K562 (cell line): ENCODE results near the gene KRT80. TPM values are rescaled to one million over a fixed set of nuclear protein-coding genes. Genes with fewer than 3 reads are reported as not detected.

ENCODE experiments used
- ATAC-seq: fragments of 200-7000 bp; cut with Tn5 transposase; 3 replicates; pipeline ENCODE4 v1.9.1; 2020; ENCODE audit warnings: moderate library complexity
- BruUV-seq: library from RNA; stranded (reverse); fragments of 400-500 nt; replicated peaks from 2 replicates; lab custom pipeline; 2021; lab: Mats Ljungman, UMichigan
- CTCF ChIA-PET: fragments of 300-600 bp; formaldehyde crosslinking; extraction: SDS; loops from one replicate; lab custom pipeline; 2021; ENCODE audit warnings: low intra/inter-chr PET ratio; lab: Yijun Ruan, JAX
- POLR2A ChIA-PET: fragments of 300-600, 350-650 bp; sonication (Branson Sonifier 250); formaldehyde crosslinking; extraction: SDS; loops from one replicate; lab custom pipeline; 2021; ENCODE audit warnings: antibody characterized with exemption, inconsistent platforms; lab: Yijun Ruan, JAX
- DNase-seq, 4 experiments: peaks; one replicate each; pipeline versions ENCODE4 v3.0.0 to v3.0.0-alpha.2; 2011 to 2018; ENCODE audit warnings: low spot score in 3 of 4, mixed read lengths in 3 of 4; ENCODE audit errors: extremely low read depth in 1 of 4
- FAIRE-seq: peaks from 2 replicates; lab custom pipeline; 2011; peaks lifted over from hg19 to GRCh38; lab: Jason Lieb, UNC
- H2AFZ ChIP-seq: 2 replicates; pipeline ENCODE4 v1.6.0; 2011; ENCODE audit warnings: low read depth, low read length, control low read depth, inconsistent platforms
- H3K27ac ChIP-seq: fragments of 200-600 bp; 3 replicates; pipeline ENCODE4 v1.8.0; 2011; ENCODE audit warnings: low read depth, mild to moderate bottlenecking, control low read depth, inconsistent platforms, low read length, moderate library complexity, mixed read lengths; ENCODE audit errors: extremely low read depth
- H3K27me3 ChIP-seq, 2 experiments: fragments of 300-600 bp in 1 of 2; 2 replicates in 1 of 2; 3 replicates in 1 of 2; pipeline versions ENCODE4 v1.6.0 to v1.8.0; 2011; ENCODE audit warnings: inconsistent platforms in 2 of 2, low read length in 2 of 2, mild to moderate bottlenecking in 1 of 2, mixed read lengths in 1 of 2, moderate library complexity in 1 of 2; ENCODE audit not compliant: control insufficient read depth in 2 of 2, insufficient read depth in 2 of 2
- H3K36me3 ChIP-seq: fragments of 300-600 bp; 3 replicates; pipeline ENCODE4 v1.8.0; 2011; ENCODE audit warnings: mild to moderate bottlenecking, low read length, inconsistent platforms; ENCODE audit not compliant: control insufficient read depth, insufficient read depth
- H3K4me1 ChIP-seq, 2 experiments: fragments of 200-600 bp in 1 of 2; replicated peaks in 1 of 2; 2 replicates in 1 of 2; 3 replicates in 1 of 2; pipeline versions ENCODE4 v1.5.1 to v1.8.0; 2011; ENCODE audit warnings: inconsistent platforms in 2 of 2, low read length in 2 of 2, mild to moderate bottlenecking in 1 of 2, mixed read lengths in 1 of 2, moderate library complexity in 1 of 2; ENCODE audit not compliant: control insufficient read depth in 2 of 2, insufficient read depth in 2 of 2
- H3K4me2 ChIP-seq: 2 replicates; pipeline ENCODE4 v1.6.1; 2011; ENCODE audit warnings: low read length, control low read depth, inconsistent platforms, mixed read lengths; ENCODE audit not compliant: insufficient read depth
- H3K4me3 ChIP-seq: fragments of 200-600 bp; sonication (generic), shearing (Covaris generic); 2 replicates; pipeline ENCODE4 v1.5.1; 2016; ENCODE audit warnings: control low read depth, inconsistent platforms
- H3K79me2 ChIP-seq: fragments of 200-600 bp; 3 replicates; pipeline ENCODE4 v1.8.0; 2011; ENCODE audit warnings: low read length, inconsistent platforms; ENCODE audit not compliant: control insufficient read depth, insufficient read depth
- H3K9ac ChIP-seq, 2 experiments: 2 replicates each; pipeline versions ENCODE4 v1.6.0 to v1.6.1; 2011; ENCODE audit warnings: low read depth in 2 of 2, low read length in 2 of 2, control low read depth in 1 of 2, inconsistent platforms in 1 of 2, mild to moderate bottlenecking in 1 of 2, mixed read lengths in 1 of 2; ENCODE audit not compliant: insufficient read depth in 1 of 2
- H3K9me1 ChIP-seq: one replicate; pipeline ENCODE4 v1.6.0; 2011; ENCODE audit warnings: inconsistent platforms, mild to moderate bottlenecking, low read length, moderate library complexity; ENCODE audit not compliant: control insufficient read depth, insufficient read depth
- H3K9me3 ChIP-seq: replicated peaks from 2 replicates; pipeline ENCODE4 v1.5.1; 2011; ENCODE audit warnings: low read depth, low read length, inconsistent platforms; ENCODE audit not compliant: control insufficient read depth, insufficient read depth
- H4K20me1 ChIP-seq: replicated peaks from 2 replicates; pipeline ENCODE4 v1.6.1; 2011; ENCODE audit warnings: low read length, inconsistent platforms, mixed read lengths; ENCODE audit not compliant: control insufficient read depth, insufficient read depth
- ATF3 ChIP-seq, 2 experiments: fragments of 450-650 bp in 1 of 2; sonication (generic) in 1 of 2; formaldehyde crosslinking in 1 of 2; IDR thresholded peaks in 1 of 2; conservative IDR thresholded peaks in 1 of 2; 2 replicates each; pipeline versions ENCODE4 v1.6.1 to v1.8.1; 2016 to 2023; ENCODE audit warnings: mild to moderate bottlenecking in 2 of 2, moderate library complexity in 2 of 2, inconsistent platforms in 1 of 2, missing genetic modification reagents in 1 of 2
- CBFA2T2 ChIP-seq: fragments of 450-650 bp; conservative IDR thresholded peaks from 2 replicates; pipeline ENCODE4 v1.6.1; 2017; ENCODE audit warnings: mild to moderate bottlenecking
- CBFA2T3 ChIP-seq: fragments of 450-650 bp; IDR thresholded peaks from 2 replicates; pipeline ENCODE4 v1.6.1; 2017
- COPS2 ChIP-seq: fragments of 450-650 bp; conservative IDR thresholded peaks from 2 replicates; pipeline ENCODE4 v1.6.1; 2016; ENCODE audit warnings: mild to moderate bottlenecking, moderate library complexity
- CTBP1 ChIP-seq: fragments of 450-650 bp; IDR thresholded peaks from 2 replicates; pipeline ENCODE4 v1.6.1; 2016; ENCODE audit warnings: borderline replicate concordance
- FOSL1 ChIP-seq: fragments of 200-800 bp; sonication (Bioruptor generic); conservative IDR thresholded peaks from 2 replicates; pipeline ENCODE4 v1.6.1; 2016; ENCODE audit warnings: missing genetic modification characterization, missing compliant biosample characterization
- FOXM1 ChIP-seq, 2 experiments: fragments of 450-650 bp in 1 of 2; sonication (generic) in 1 of 2; formaldehyde crosslinking in 1 of 2; IDR thresholded peaks; 2 replicates each; pipeline versions ENCODE4 v1.6.1 to v1.9.0; 2017 to 2022; ENCODE audit warnings: low read depth in 2 of 2, mild to moderate bottlenecking in 2 of 2, missing genetic modification reagents in 1 of 2, moderate library complexity in 1 of 2
- JUND ChIP-seq, 2 experiments: IDR thresholded peaks; 2 replicates in 1 of 2; 3 replicates in 1 of 2; pipeline ENCODE4 v1.6.1; 2011; ENCODE audit warnings: borderline replicate concordance in 2 of 2, low read depth in 2 of 2, low read length in 2 of 2, improper control_type of control experiment in 1 of 2, missing biosample characterization in 1 of 2, missing genetic modification characterization in 1 of 2, missing genetic modification reagents in 1 of 2
- MITF ChIP-seq: IDR thresholded peaks from 2 replicates; pipeline ENCODE4 v1.6.1; 2014; ENCODE audit warnings: antibody characterized with exemption
- NELFE ChIP-seq: IDR thresholded peaks from 2 replicates; pipeline ENCODE4 v1.6.1; 2011; ENCODE audit warnings: mild to moderate bottlenecking; ENCODE audit not compliant: insufficient read depth, insufficient read length
- ZNF354B ChIP-seq: fragments of 250-450 bp; sonication (Bioruptor Pico); IDR thresholded peaks from 2 replicates; pipeline ENCODE4 v1.4.0; 2020
- WGBS: fragments of 100-300 bp; shearing (Covaris generic); methylation state at CpG from one replicate; pipeline ENCODE4 v1.1.6; 2016; ENCODE audit warnings: low coverage, mixed read lengths; ENCODE audit not compliant: insufficient coverage; ENCODE audit errors: missing lambda C conversion rate; 5-methylcytosine and 5-hydroxymethylcytosine counted together
- in situ Hi-C: fragments of 300-500 bp; cut with MboI; formaldehyde crosslinking; loops from 4 replicates; pipeline ENCODE4 v1.15.0; 2018; ENCODE audit warnings: inconsistent platforms, mixed read lengths
- intact Hi-C: fragments of 100-400 bp; cut with micrococcal nuclease; formaldehyde crosslinking; loops from 2 replicates; pipeline ENCODE4 v1.14.2; 2022
- polyA plus RNA-seq, 8 experiments: library from polyadenylated mRNA; depleted of rRNA in 4 of 8; stranded (reverse) in 5 of 8; unstranded in 3 of 8; fragments of >200 nt; fragmentation: Nextera tagmentation in 2 of 8; fragmentation: Illumina TruSeq in 1 of 8; extraction: Ambion mirVana in 2 of 8; extraction: Trizol in 1 of 8; gene quantifications; 2 replicates each; pipeline versions ENCODE4 v1.2.1 to v1.2.3, GENCODE V29; 2011 to 2014; ENCODE audit warnings: inconsistent platforms in 1 of 8, missing spikeins in 1 of 8
- total RNA-seq, 7 experiments: library from RNA; depleted of rRNA in 6 of 7; stranded (reverse); fragments of >200 nt in 6 of 7; fragmentation: Illumina TruSeq in 2 of 7; extraction: Trizol in 2 of 7; gene quantifications; 2 replicates each; pipeline versions ENCODE4 v1.2.1 to v1.2.3, GENCODE V29; 2011 to 2021; ENCODE audit warnings: low replicate concordance in 1 of 7

The KRT80 gene
- total and polyA plus RNA-seq, 9 of the 15 experiments (the other 6 are each of a cell fraction or from before 2014, with no cell fraction given), result not detected

GRCh38 chr12:52215587-52216031 is 23.8 kb upstream of the KRT80 start:
- H4K20me1 ChIP-seq, result peaks cover 11% of the 10 kb centered on the region
- H3K4me3 ChIP-seq, result no peak overlapping the region
- ATAC-seq (no peak), FAIRE-seq (no peak), DNase-seq (peak in 3 of 4 experiments; percentile 12 to 49 (median 37))
- H3K36me3 ChIP-seq, result no peaks in the 10 kb centered on the region
- peaks cover 5 to 20% of the 10 kb centered on the region in 2 experiments; a peak in 4 of 5 replicates for H3K27me3 ChIP-seq
- no peaks in the 10 kb centered on the region; a peak in 1 of 5 replicates for H3K4me1 ChIP-seq
- 0% methylated on average over 7 of the region's 7 CpGs for WGBS
- intact Hi-C loops (no loop called here), in situ Hi-C loops (loop anchor here (5.0 kb wide), 1 partner anchor 102 kb away; no protein-coding TSS in a partner anchor)
- no peak overlapping the region; a peak in 1 of 4 replicates for H3K9ac ChIP-seq
- H3K9me3 ChIP-seq, result no peaks in the 10 kb centered on the region
- no peak overlapping the region for H3K27ac ChIP-seq
- 0 out of 2 replicates have a peak, but pooled peaks have one; percentile 12 for TF ChIP-seq ATF3 (IDR thresholded peaks at IDR 0.05)
- TF ChIP-seq ATF3 (CRISPR knock-in tag; conservative IDR thresholded peaks at IDR 0.05), result no peak
- 0 out of 2 replicates have a peak, but pooled peaks have one; percentile 12 for TF ChIP-seq CBFA2T2
- TF ChIP-seq JUND (IDR thresholded peaks at IDR 0.05; ENCODE audit: borderline replicate concordance, low read depth, low read length), result peak; percentile 11; the same call in 1 of the 2 replicates
- no peak; the same call in 2 of the 3 replicates for TF ChIP-seq JUND (tag; IDR thresholded peaks at IDR 0.05; ENCODE audit: borderline replicate concordance, low read depth, low read length)
- no peak for TF ChIP-seq NELFE
- TF ChIP-seq MITF, result no peak
- TF ChIP-seq FOSL1 (tag), result peak; percentile 67
- TF ChIP-seq COPS2, result no peak
- peak; percentile 24; the same call in 1 of the 2 replicates for TF ChIP-seq CBFA2T3
- TF ChIP-seq FOXM1 (IDR thresholded peaks at IDR 0.05; ENCODE audit: low read depth), result no peak
- no peak for TF ChIP-seq FOXM1 (CRISPR knock-in tag; IDR thresholded peaks at IDR 0.05; ENCODE audit: low read depth)
- peak; percentile 46; the same call in 1 of the 2 replicates for TF ChIP-seq CTBP1
- no peak for TF ChIP-seq ZNF354B (CRISPR knock-in tag)
- H2AFZ ChIP-seq, result no peak overlapping the region
- ChIA-PET POLR2A (interaction anchor here (0.6 to 1.2 kb wide), 4 partner anchors 28 to 453 kb away, joined by 4 read pairs; no protein-coding TSS in a partner anchor), CTCF (no interaction called here)
- no TSS peak for BruUV-seq
- H3K9me1 ChIP-seq, result no peaks in the 10 kb centered on the region
- H3K79me2 ChIP-seq, result no peaks in the 10 kb centered on the region
- no peak overlapping the region for H3K4me2 ChIP-seq
